Superior temporal gyrus (tissue), 1 donor: ENCODE measurements around the gene SNX33.
"Not testable (repeated sequence)": the region's sequence is repeated elsewhere in the genome, so short reads cannot be mapped to it uniquely, and the experiment has no call there.

Experiments
- DNase-seq: peaks from one replicate; pipeline ENCODE4 v3.0.0-alpha.2; 2016; ENCODE audit errors: extremely low spot score

Gene SNX33

GRCh38 chr15:75699961-75700874, 52.5 kb downstream of the SNX33 start:
- not testable (repeated sequence) for DNase-seq

- not testable (repeated sequence) for DNase-seq
Observed at GRCh38 chr15:75701071-75702003, 53.6 kb downstream of the SNX33 start.

GRCh38 chr15:75702436-75702835, 54.7 kb downstream of the SNX33 start:
- no peak for DNase-seq

GRCh38 chr15:75703440-75704262, 55.9 kb downstream of the SNX33 start:
- DNase-seq: not testable (repeated sequence)

GRCh38 chr15:75704263-75704615, 56.5 kb downstream of the SNX33 start:
- no peak for DNase-seq

- DNase-seq: no peak
Observed at GRCh38 chr15:75704618-75705017, 56.9 kb downstream of the SNX33 start.

- DNase-seq: not testable (repeated sequence)
Observed at GRCh38 chr15:75705375-75705774, 57.7 kb downstream of the SNX33 start.

GRCh38 chr15:75705854-75706681, 58.4 kb downstream of the SNX33 start:
- no peak for DNase-seq

GRCh38 chr15:75706682-75706954, 58.9 kb downstream of the SNX33 start:
- DNase-seq: no peak

GRCh38 chr15:75709458-75709857, 61.7 kb downstream of the SNX33 start:
- not testable (repeated sequence) for DNase-seq

GRCh38 chr15:75710874-75711273, 63.2 kb downstream of the SNX33 start:
- not testable (repeated sequence) for DNase-seq

GRCh38 chr15:75711495-75711894, 63.8 kb downstream of the SNX33 start:
- DNase-seq: not testable (repeated sequence)
